Left renal pelvis (tissue), 4 donors: ENCODE data around the gene GRID2. TPM values are rescaled to one million over a fixed set of nuclear protein-coding genes. Genes with fewer than 3 reads are reported as not detected.

ENCODE experiments used
- DNase-seq, 4 donors: peaks; one replicate each; pipeline ENCODE4 v3.0.0-alpha.2; 2013; ENCODE audit warnings: low read depth in 4 of 4, low spot score in 3 of 4
- polyA plus RNA-seq, 4 donors: library from polyadenylated mRNA; unstranded; fragments of 120-200 nt; gene quantifications; one replicate each; pipeline ENCODE4 v1.2.1, GENCODE V29; 2013; ENCODE audit not compliant: insufficient read length in 4 of 4

The GRID2 gene
- polyA plus RNA-seq, 4 donors = 2.9 to 7.1 (median 3.4) TPM

- no peak for DNase-seq
Observed at GRCh38 chr4:93761286-93761685, 1457.5 kb downstream of the GRID2 start.

DNA sequence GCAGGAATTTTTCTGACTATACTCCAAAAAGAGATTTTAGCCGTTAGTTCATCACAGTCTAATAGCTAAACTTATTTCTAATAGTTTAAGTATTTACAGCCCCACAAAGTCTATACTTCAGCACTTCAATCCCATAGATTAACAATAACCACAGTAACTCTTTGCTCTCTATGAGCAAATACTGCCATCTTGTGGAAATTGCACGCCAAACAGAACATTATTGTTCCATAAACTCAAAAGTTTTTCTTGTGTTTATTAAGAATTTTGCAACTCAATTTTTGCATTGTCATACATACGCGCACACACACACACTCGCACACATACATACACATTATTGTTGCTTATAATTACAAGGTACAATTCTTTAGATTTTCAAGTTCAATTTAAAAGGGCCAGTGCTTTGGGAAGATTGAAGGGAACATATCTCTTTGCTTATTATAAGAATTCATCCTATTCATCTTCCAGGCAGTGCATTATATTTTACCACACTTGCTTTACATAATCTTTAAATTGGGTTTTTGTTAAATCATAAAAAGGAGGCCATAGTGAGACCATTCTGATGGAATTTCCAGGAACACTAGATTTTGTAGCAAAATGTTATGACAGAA lies 1461.0 kb downstream of the GRID2 start:
- DNase-seq = peak in 2 of 4 donors; percentile 19 to 32

GRCh38 chr4:93767917-93768316 lies 1464.2 kb downstream of the GRID2 start:
- no peak for DNase-seq

- DNase-seq = no peak
Observed at GRCh38 chr4:93770201-93770600, 1466.4 kb downstream of the GRID2 start.

DNA sequence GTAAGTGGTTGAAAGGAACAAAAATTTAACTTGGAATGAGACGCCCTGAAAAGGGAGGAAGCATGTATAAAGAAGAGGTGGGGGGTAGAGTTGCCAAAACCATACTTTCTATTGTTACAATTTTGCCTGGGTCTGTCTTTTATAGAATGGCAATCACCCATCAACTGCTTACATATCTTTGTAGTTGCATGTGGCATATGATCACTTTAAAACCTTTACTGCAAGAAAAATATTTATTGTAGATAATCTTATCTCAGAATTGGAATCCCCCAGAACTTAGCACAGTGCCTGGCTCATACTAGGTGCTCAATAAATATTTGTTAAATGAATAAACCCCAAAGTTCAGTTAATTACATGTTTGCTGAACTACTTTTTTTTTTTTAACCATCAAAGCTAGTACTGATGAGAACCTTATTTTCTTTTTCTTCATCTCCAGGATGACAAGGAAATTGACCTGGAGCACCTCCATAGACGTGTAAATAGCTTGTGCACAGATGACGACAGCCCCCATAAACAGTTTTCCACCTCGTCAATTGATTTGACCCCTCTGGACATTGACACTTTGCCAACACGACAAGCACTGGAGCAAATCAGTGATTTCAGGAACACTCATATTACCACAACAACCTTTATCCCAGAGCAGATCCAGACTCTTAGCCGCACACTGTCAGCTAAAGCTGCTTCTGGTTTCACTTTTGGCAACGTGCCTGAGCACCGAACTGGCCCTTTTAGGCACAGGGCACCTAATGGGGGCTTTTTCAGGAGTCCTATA lies 1468.1 kb downstream of the GRID2 start:
- DNase-seq = no peak

DNA sequence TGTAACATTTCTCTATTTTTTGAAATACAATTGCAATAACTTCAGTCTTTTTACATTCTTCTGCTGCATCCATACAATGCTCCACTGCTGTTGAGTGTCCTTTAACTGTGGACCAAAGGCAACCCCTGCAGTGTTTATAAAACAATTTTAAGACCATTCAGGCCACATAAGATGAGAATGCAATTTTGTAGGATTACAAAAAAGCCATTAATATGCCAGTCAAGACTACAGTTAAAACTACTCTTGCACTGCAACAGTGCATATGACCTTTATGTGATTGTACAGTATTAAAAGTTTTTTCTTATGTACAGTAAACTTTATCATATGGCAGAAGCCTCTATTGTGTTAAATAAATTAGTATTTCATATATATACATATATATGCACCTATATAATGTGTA lies 1469.1 kb downstream of the GRID2 start:
- no peak for DNase-seq

DNA sequence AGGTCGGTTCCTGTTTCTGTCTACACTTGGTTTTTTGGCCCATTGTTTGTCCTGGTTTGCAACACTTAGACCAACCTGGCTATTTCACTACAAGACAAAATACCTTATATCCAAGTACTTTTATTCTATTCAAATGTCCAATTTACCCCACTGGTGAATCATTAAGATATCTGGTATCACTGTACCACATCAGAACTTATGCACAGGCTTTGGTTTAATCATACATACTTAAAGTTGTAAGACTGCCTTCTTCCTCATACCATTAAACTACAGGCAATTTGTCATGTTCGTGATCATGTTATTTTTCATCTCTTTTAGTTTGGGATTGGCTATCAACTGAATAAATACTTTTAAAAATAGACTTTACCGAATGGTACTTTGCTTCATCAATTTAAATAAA lies 1471.8 kb downstream of the GRID2 start:
- DNase-seq = no peak

GRCh38 chr4:93776386-93777080 lies 1472.8 kb downstream of the GRID2 start:
- no peak for DNase-seq

DNA sequence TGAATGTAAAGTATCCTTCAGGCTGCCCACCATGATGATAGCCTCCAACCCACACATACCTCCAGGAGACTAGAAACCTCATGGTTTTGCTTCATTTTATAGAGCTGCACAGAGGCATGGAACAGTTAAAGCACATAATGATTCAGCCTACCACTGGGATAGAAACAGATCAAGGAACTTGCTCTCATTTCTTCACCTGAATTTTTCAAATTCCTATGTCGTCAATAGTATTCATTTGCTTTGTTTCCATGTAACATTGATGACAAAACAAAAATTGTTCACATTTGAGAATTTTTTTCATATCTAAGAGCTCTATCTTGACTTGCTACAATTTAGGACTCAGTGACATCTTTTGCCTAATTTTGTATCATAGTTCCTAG lies 1473.3 kb downstream of the GRID2 start:
- no peak for DNase-seq

GRCh38 chr4:93779228-93779627 lies 1475.5 kb downstream of the GRID2 start:
- no peak for DNase-seq

GRCh38 chr4:93780080-93780479 lies 1476.3 kb downstream of the GRID2 start:
- DNase-seq = no peak

GRCh38 chr4:93781198-93781597 lies 1477.4 kb downstream of the GRID2 start:
- DNase-seq = no peak

GRCh38 chr4:93786149-93786548 lies 1482.4 kb downstream of the GRID2 start:
- DNase-seq = no peak

- no peak for DNase-seq
Observed at GRCh38 chr4:93788712-93789111, 1484.9 kb downstream of the GRID2 start.

DNA sequence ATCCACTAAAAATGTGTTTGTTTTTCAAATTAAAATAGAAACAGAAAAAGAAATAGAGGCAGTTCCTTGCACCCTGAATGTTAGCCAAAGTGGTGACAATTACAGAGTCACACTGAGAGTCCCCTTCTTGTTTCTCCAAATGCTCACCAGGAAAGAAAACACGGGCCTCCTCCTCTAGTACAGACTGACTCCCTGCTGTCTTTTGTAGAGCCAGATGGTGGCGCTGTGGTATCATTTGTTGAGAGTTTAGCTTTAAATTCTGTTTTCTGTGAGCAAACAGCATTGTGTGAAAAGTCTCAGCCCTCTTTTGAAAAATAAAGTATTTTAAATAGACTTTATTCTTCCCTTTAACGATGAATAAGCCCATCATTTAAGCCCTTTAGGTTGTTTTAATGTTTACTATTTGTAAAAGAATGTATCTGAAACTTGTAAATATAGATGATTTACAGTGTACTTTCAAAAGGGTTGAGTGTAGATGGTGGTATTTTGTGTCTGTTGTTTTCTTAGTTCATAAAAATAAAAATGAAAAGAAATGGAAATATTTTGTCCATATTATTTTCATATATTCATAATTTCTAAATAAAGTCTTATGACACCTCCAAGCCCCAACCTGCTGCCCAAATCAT lies 1487.9 kb downstream of the GRID2 start:
- peak; percentile 10 to 47 (median 30) for DNase-seq

GRCh38 chr4:93802045-93802444 lies 1498.3 kb downstream of the GRID2 start:
- DNase-seq = no peak

GRCh38 chr4:93809773-93810172 lies 1506.0 kb downstream of the GRID2 start:
- no peak for DNase-seq

GRCh38 chr4:93810340-93810992 lies 1506.7 kb downstream of the GRID2 start:
- DNase-seq = no peak

DNA sequence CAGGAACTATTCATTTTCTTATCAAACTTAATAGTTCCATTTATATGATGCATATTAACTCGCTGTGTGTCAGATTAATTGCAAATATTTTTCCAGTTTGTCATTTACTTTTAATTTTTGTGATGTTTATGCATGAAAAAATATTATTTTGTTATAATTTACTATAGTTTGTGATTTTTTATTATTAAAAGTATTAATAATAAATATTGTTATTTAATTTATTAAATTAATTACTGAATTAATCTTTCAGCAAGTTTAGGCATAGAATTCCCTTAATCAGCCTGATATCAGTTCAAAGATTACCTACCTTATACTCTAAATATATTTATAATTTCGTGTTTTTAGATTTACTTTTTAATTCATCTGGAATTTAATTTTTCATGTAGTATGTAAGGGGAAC lies 1509.3 kb downstream of the GRID2 start:
- no peak for DNase-seq

GRCh38 chr4:93814141-93814540 lies 1510.4 kb downstream of the GRID2 start:
- DNase-seq = no peak

DNA sequence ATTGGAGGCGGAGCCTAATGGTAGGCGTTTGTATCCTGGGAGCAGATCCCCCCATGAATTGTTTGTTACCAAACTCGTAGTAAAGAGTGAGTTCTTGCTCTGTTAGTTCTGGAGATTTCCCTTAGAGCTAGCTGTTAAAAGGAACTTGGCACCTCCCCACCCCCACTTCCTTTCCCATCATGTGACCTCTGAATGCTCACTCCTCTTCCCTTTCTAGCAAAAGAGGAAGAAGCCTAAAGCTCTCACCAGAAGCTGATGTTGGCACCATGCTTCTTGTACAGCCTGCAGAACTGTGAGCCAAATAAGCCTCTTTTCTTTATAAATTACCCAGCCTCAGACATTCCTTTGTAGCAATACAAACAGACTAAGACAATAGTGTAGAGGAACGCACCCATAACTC lies 1511.0 kb downstream of the GRID2 start:
- no peak for DNase-seq
